Astrocyte of the cerebellum (primary cell): ENCODE results near the gene ITGA1.
A peak's percentile ranks its signal among the peaks of the same experiment; 100 is the strongest.

Source experiments
- DNase-seq: peaks from one replicate; pipeline ENCODE4 v3.0.0-alpha.2; 2011; ENCODE audit warnings: low read depth
- H3K4me3 ChIP-seq: 2 replicates; pipeline ENCODE4 v1.5.1; 2011; ENCODE audit warnings: mild to moderate bottlenecking, low read depth, low read length, moderate library complexity
- CTCF ChIP-seq: IDR thresholded peaks from 2 replicates; pipeline ENCODE4 v1.5.1; 2012; ENCODE audit warnings: low read length, low read depth, moderate library complexity, mild to moderate bottlenecking; ENCODE audit errors: missing control alignments
- in situ Hi-C: cut with HindIII; loops from 2 replicates; pipeline ENCODE4 v1.10.0; 2017; ENCODE audit warnings: low sequenced_read_pairs

The ITGA1 gene

GRCh38 chr5:52981507-52981906, 193.8 kb downstream of the ITGA1 start:
- DNase-seq: no peak
- in situ Hi-C loops: no loop called here
- H3K4me3 ChIP-seq: no peak overlapping the region
- TF ChIP-seq CTCF: no peak

GRCh38 chr5:52983731-52984636, 196.3 kb downstream of the ITGA1 start:
- H3K4me3 ChIP-seq: no peak overlapping the region
- in situ Hi-C loops: no loop called here
- no peak for DNase-seq
- TF ChIP-seq CTCF: no peak

DNA sequence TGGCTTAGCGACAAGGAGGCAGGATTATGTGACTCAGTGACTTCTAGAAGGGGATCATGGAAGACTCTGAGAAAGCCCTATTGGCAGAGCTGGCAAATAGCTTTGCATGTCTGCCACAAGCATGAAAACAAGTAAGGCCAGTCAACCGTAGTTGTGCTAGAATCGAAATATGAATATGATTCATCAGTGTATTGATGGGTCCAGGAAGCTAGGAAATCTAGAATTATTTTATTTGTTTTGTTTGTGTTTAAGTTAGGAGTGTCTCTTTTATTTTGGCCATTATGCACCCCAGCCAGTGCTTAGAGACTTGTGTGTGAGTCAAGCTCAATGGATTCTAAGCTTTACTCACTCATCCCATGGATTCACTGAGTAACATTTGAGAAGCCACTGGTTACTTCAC, 197.6 kb downstream of the ITGA1 start:
- in situ Hi-C loops: no loop called here
- DNase-seq: no peak
- no peak overlapping the region for H3K4me3 ChIP-seq
- TF ChIP-seq CTCF: no peak

- in situ Hi-C loops: no loop called here
These were observed 200.1 kb downstream of the ITGA1 start for GRCh38 chr5:52987711-52988331.

DNA sequence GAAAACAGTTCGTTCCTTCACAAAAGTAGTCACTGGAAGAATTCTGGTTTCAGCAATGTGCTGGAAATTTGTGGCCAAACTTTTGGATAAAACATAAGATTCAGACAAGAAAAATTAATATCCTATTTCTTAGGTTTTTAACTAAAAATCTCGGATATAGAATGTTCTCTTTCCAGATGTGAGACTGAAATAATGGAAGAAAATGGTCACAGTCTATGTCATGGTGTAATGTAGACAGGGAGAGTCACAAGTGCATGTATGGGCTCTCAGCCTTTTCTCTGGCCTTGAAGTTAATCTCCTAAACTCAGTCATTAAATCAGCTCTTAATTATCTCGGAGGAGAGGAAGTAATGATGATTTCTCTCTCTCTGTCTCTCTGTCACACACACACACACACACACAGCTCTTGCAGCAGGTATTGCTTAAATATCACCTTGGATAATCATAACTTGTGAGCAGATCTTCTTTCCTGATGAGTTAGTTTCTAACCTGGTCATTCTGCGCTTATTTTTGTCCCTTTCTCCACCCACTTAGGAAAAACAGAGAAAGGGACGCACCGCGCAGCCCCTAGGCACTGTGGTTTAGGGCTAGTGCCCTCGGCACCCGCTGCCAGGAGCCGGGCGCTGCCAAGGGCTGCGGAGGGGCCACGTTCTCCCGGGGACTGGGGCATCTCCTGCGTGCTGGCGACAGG, 200.8 kb downstream of the ITGA1 start:
- H3K4me3 ChIP-seq: peak overlapping the region; percentile 65
- TF ChIP-seq CTCF: no peak
- in situ Hi-C loops: no loop called here
- DNase-seq: no peak

More at GRCh38 chr5:52987711-52988331, 200.1 kb downstream of the ITGA1 start:
- H3K4me3 ChIP-seq: no peak overlapping the region
- no peak for TF ChIP-seq CTCF
- DNase-seq: no peak

- in situ Hi-C loops: no loop called here
- TF ChIP-seq CTCF: no peak
- peak within 1 kb of the TSS; percentile 65 for H3K4me3 ChIP-seq
- no peak for DNase-seq
These were observed 201.5 kb downstream of the ITGA1 start, which contains the start of gene ITGA2 for GRCh38 chr5:52989025-52989780. TSS of gene ITGA2 (plus strand) at chr5:52989352. CDS start at chr5:52989469, 117 bp downstream.
